Activated CD8-positive, alpha-beta T cell treated with anti-CD3 and anti-CD28 coated beads for 36 hours (primary cell): Measurements from ENCODE around the gene CYP4F22. TPM values are rescaled to one million over a fixed set of nuclear protein-coding genes. Genes with fewer than 3 reads are reported as not detected.

Experiments
- ATAC-seq: fragments of 200-7000 bp; cut with Tn5 transposase; one replicate; pipeline ENCODE4 v1.10.0; 2021; ENCODE audit warnings: mild to moderate bottlenecking, moderate library complexity
- CTCF ChIA-PET: fragments of 350-600 bp; sonication (Branson Sonifier 250); formaldehyde crosslinking; loops from one replicate; lab custom pipeline; 2021; ENCODE audit warnings: antibody characterized with exemption; lab: Charles Lee
- POLR2A ChIA-PET: fragments of 350-600 bp; sonication (Branson Sonifier 250); formaldehyde crosslinking; loops from one replicate; lab custom pipeline; 2021; ENCODE audit warnings: antibody characterized with exemption; lab: Charles Lee
- DNase-seq: peaks from one replicate; pipeline ENCODE4 v3.0.0-alpha.2; 2020
- H3K27ac Mint-ChIP-seq: one replicate; pipeline ENCODE4 v1.8.0; 2021; ENCODE audit warnings: mild to moderate bottlenecking, mixed read lengths
- H3K27me3 Mint-ChIP-seq: one replicate; pipeline ENCODE4 v1.8.0; 2021; ENCODE audit warnings: mixed read lengths
- H3K36me3 Mint-ChIP-seq: one replicate; pipeline ENCODE4 v1.8.0; 2021; ENCODE audit warnings: low read depth, mixed read lengths
- H3K4me1 Mint-ChIP-seq: one replicate; pipeline ENCODE4 v1.8.0; 2021; ENCODE audit warnings: low read depth, mixed read lengths
- H3K4me3 Mint-ChIP-seq: one replicate; pipeline ENCODE4 v1.8.0; 2021; ENCODE audit warnings: mild to moderate bottlenecking, moderate library complexity, mixed read lengths
- H3K9me3 Mint-ChIP-seq: one replicate; pipeline ENCODE4 v1.8.0; 2021; ENCODE audit warnings: mixed read lengths
- CTCF ChIP-seq: fragments of 200-600 bp; IDR thresholded peaks from one replicate; pipeline ENCODE4 v1.8.0; 2022; ENCODE audit warnings: antibody characterized with exemption, mild to moderate bottlenecking
- intact Hi-C: fragments of 100-400 bp; cut with micrococcal nuclease; formaldehyde crosslinking; loops from one replicate; pipeline ENCODE4 v1.10.0; 2022
- total RNA-seq, 2 experiments: library from RNA; stranded (reverse); gene quantifications; one replicate each; pipeline ENCODE4 v1.2.3, GENCODE V29; 2021

The CYP4F22 gene
- total RNA-seq, 2 experiments from 2014 or later: 1.5 to 1.7 TPM

DNA sequence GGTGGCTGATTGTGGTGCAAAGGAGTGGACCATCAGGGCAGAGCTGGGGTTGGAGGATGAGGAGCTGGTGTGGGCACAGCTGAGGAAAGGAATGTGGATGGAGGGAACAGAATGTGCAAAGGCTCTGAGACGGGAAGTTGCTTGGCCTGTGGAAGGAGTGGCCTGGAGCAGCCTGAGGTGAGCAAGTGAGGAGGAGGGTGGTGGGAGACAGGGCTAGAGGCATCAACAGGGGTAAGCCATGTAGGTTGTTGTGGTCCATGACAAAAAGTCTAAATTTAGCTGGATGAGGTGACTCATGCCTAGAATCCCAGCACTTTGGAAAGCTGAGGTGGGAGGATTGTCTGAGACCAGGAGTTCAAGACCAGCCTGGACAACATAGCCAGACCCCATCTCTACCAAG, 9.5 kb downstream of the CYP4F22 start:
- POLR2A ChIA-PET: interaction anchor here (0.6 to 0.8 kb wide), 4 partner anchors 15 to 806 kb away, joined by 3 read pairs; no protein-coding TSS in a partner anchor
- no peak overlapping the region for H3K27ac Mint-ChIP-seq
- peaks cover 15% of the 10 kb centered on the region for H3K9me3 Mint-ChIP-seq
- ATAC-seq (no peak), DNase-seq (no peak)
- H3K4me1 Mint-ChIP-seq: peaks cover 25% of the 10 kb centered on the region
- CTCF ChIA-PET: interaction anchor here (0.9 kb wide), 1 partner anchor 99 kb away, joined by 4 read pairs; the partner anchor contains the start of gene AKAP8L
- H3K36me3 Mint-ChIP-seq: peaks cover 8% of the 10 kb centered on the region
- no peak overlapping the region for H3K4me3 Mint-ChIP-seq
- intact Hi-C loops: no loop called here
- H3K27me3 Mint-ChIP-seq: no peaks in the 10 kb centered on the region
- no peak for TF ChIP-seq CTCF

- ChIA-PET CTCF (no interaction called here), POLR2A (no interaction called here)
- H3K27me3 Mint-ChIP-seq: no peaks in the 10 kb centered on the region
- ATAC-seq (no peak), DNase-seq (no peak)
- peaks cover 23% of the 10 kb centered on the region for H3K4me1 Mint-ChIP-seq
- H3K27ac Mint-ChIP-seq: no peak overlapping the region
- H3K9me3 Mint-ChIP-seq: peaks cover 15% of the 10 kb centered on the region
- H3K36me3 Mint-ChIP-seq: peaks cover 8% of the 10 kb centered on the region
- TF ChIP-seq CTCF: no peak
- H3K4me3 Mint-ChIP-seq: no peak overlapping the region
- intact Hi-C loops: no loop called here
Observed at GRCh38 chr19:15519433-15519976, 11.2 kb downstream of the CYP4F22 start.

DNA sequence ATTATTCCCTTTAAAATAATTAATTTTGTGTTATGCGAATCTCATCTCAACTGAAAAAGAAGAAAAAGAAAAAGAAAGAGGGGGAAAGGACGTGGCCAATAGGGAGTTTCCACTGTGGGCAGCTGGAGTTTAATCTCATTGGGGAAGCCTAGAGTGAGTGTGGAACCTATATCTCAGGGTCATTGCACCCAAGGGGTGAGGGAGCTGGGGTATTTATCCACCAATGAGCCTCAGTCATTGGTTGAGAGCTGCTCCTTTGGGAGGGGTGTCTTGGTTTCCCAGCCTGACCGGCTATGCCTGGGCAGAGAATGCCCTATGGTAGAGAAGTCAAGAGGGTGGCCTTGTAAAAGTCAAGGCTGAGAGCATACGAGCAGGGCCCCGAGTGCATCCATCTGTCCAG, 16.5 kb downstream of the CYP4F22 start:
- peaks cover 9% of the 10 kb centered on the region for H3K4me1 Mint-ChIP-seq
- no peak for ATAC-seq
- no peak overlapping the region for H3K4me3 Mint-ChIP-seq
- DNase-seq: no peak
- H3K9me3 Mint-ChIP-seq: peaks cover 2% of the 10 kb centered on the region
- no peak for TF ChIP-seq CTCF
- ChIA-PET POLR2A (interaction anchor here (0.5 to 1.0 kb wide), 2 partner anchors 27 to 30 kb away, joined by 3 to 4 read pairs; no protein-coding TSS in a partner anchor), CTCF (no interaction called here)
- peaks cover 6% of the 10 kb centered on the region for H3K36me3 Mint-ChIP-seq
- no peaks in the 10 kb centered on the region for H3K27me3 Mint-ChIP-seq
- no peak overlapping the region for H3K27ac Mint-ChIP-seq
- intact Hi-C loops: no loop called here

DNA sequence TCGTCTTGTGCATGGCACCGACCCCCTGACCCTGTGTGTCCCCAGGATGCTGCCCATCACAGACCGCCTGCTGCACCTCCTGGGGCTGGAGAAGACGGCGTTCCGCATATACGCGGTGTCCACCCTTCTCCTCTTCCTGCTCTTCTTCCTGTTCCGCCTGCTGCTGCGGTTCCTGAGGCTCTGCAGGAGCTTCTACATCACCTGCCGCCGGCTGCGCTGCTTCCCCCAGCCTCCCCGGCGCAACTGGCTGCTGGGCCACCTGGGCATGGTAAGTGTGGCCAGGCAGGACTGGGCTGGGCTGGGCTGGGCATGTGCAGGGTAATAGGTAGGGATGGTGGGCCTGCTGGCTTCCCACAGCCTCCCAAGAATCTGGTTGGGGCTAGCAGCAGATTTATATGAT, 17.0 kb downstream of the CYP4F22 start:
- H3K27ac Mint-ChIP-seq: no peak overlapping the region
- CTCF ChIA-PET: no interaction called here
- no peaks in the 10 kb centered on the region for H3K27me3 Mint-ChIP-seq
- peaks cover 9% of the 10 kb centered on the region for H3K4me1 Mint-ChIP-seq
- H3K9me3 Mint-ChIP-seq: peaks cover 7% of the 10 kb centered on the region
- TF ChIP-seq CTCF: no peak
- intact Hi-C loops: no loop called here
- POLR2A ChIA-PET: interaction anchor here (0.5 to 1.0 kb wide), 2 partner anchors 28 to 30 kb away, joined by 3 to 4 read pairs; no protein-coding TSS in a partner anchor
- H3K4me3 Mint-ChIP-seq: no peak overlapping the region
- H3K36me3 Mint-ChIP-seq: peaks cover 10% of the 10 kb centered on the region
- ATAC-seq (no peak), DNase-seq (no peak)

DNA sequence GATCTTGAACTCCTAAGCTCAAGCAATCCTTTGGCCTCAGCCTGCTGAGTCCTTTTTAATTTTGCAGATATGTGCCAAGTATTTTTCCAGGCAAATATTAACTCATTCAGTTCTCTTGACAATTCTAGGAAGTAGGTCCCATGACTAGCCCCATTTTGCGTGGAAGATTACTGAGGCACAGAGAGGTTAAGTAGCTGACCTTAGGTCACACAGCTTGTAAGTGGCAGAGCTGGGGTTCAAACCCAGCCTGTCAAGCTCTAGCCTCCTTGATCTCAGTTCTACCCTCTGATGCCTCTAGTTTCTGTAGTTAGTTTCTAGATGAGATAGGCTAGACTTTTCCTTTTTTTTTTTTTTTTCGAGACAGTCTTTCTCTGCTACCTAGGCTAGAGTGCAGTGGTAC, 18.1 kb downstream of the CYP4F22 start:
- no peak for TF ChIP-seq CTCF
- H3K27ac Mint-ChIP-seq: no peak overlapping the region
- no peaks in the 10 kb centered on the region for H3K27me3 Mint-ChIP-seq
- peaks cover 9% of the 10 kb centered on the region for H3K4me1 Mint-ChIP-seq
- H3K4me3 Mint-ChIP-seq: no peak overlapping the region
- CTCF ChIA-PET: no interaction called here
- ATAC-seq (no peak), DNase-seq (no peak)
- H3K9me3 Mint-ChIP-seq: peaks cover 10% of the 10 kb centered on the region
- POLR2A ChIA-PET: interaction anchor here (0.7 kb wide), 1 partner anchor 94 kb away, joined by 3 read pairs; no protein-coding TSS in a partner anchor
- intact Hi-C loops: no loop called here
- H3K36me3 Mint-ChIP-seq: peaks cover 13% of the 10 kb centered on the region
